Colonic mucosa (tissue), 4 donors: ENCODE data around the gene RNF130. TPM values are rescaled to one million over a fixed set of nuclear protein-coding genes. Genes with fewer than 3 reads are reported as not detected.

Experiments used
- DNase-seq: peaks from one replicate; pipeline ENCODE4 v3.0.0-alpha.2; 2020
- H3K27ac ChIP-seq: fragments of 200-600 bp; one replicate; pipeline ENCODE4 v1.8.0; 2021
- H3K27me3 ChIP-seq: fragments of 200-600 bp; one replicate; pipeline ENCODE4 v1.8.0; 2021
- H3K36me3 ChIP-seq: fragments of 200-600 bp; one replicate; pipeline ENCODE4 v1.8.0; 2021
- H3K4me1 ChIP-seq: fragments of 200-600 bp; one replicate; pipeline ENCODE4 v1.8.0; 2021; ENCODE audit warnings: mild to moderate bottlenecking
- H3K4me3 ChIP-seq: fragments of 200-600 bp; one replicate; pipeline ENCODE4 v1.8.0; 2021
- H3K9ac ChIP-seq, 2 donors: one replicate each; pipeline ENCODE4 v1.7.0; 2013; ENCODE audit warnings: control low read depth in 2 of 2, low read depth in 2 of 2, low read length in 2 of 2
- H3K9me3 ChIP-seq: fragments of 200-600 bp; one replicate; pipeline ENCODE4 v1.8.0; 2021
- CTCF ChIP-seq: fragments of 200-600 bp; IDR thresholded peaks from one replicate; pipeline ENCODE4 v1.8.0; 2022; ENCODE audit warnings: antibody characterized with exemption, mild to moderate bottlenecking
- intact Hi-C: fragments of 100-400 bp; cut with DNase I; formaldehyde crosslinking; loops from one replicate; pipeline ENCODE4 v1.14.1; 2022
- total RNA-seq, 2 donors: library from RNA; stranded (reverse); fragmentation: NEBNext Ultra II Directional in 1 of 2; extraction: Animal tissue kit (Norgen Biotek cat#: 25700) in 1 of 2; gene quantifications; one replicate each; pipeline ENCODE4 v1.2.1, GENCODE V29; 2021
- donor health status: healthy.
- donor health status: DM: no; HTN: no; CAD: no.
- donor health status: DM: no; HTN: no; CAD: no.

Gene RNF130
- total RNA-seq, 2 donors from 2014 or later: 32.0 to 41.7 TPM

- Histone ChIP-seq H3K4me1 (no peaks in the 10 kb centered on the region), H3K4me3 (no peak overlapping the region), H3K36me3 (peaks cover 5% of the 10 kb centered on the region), H3K9me3 (no peaks in the 10 kb centered on the region), H3K27ac (no peak overlapping the region), H3K9ac (no peak overlapping the region), H3K27me3 (no peaks in the 10 kb centered on the region)
- DNase-seq: peak; percentile 61
- intact Hi-C loops: no loop called here
- TF ChIP-seq CTCF: peak; percentile 42
Observed at GRCh38 chr5:179974946-179975712, 96.4 kb downstream of the RNF130 start.

GRCh38 chr5:179974246-179974945 lies 97.2 kb downstream of the RNF130 start:
- no peak for DNase-seq
- peaks cover 5% of the 10 kb centered on the region for H3K36me3 ChIP-seq
- H3K27ac ChIP-seq: no peak overlapping the region
- no peak for TF ChIP-seq CTCF
- no peak overlapping the region for H3K9ac ChIP-seq
- intact Hi-C loops: no loop called here
- H3K4me1 ChIP-seq: no peaks in the 10 kb centered on the region
- H3K27me3 ChIP-seq: no peaks in the 10 kb centered on the region
- H3K4me3 ChIP-seq: no peak overlapping the region
- H3K9me3 ChIP-seq: no peaks in the 10 kb centered on the region

- no peak for TF ChIP-seq CTCF
- Histone ChIP-seq H3K27ac (no peak overlapping the region), H3K9ac (no peak overlapping the region), H3K9me3 (no peaks in the 10 kb centered on the region), H3K4me3 (no peak overlapping the region), H3K36me3 (peaks cover 5% of the 10 kb centered on the region), H3K27me3 (no peaks in the 10 kb centered on the region), H3K4me1 (no peaks in the 10 kb centered on the region)
- intact Hi-C loops: no loop called here
- no peak for DNase-seq
Observed at GRCh38 chr5:179973391-179973790, 98.2 kb downstream of the RNF130 start.

- intact Hi-C loops: no loop called here
Observed at GRCh38 chr5:179969110-179969509, 102.4 kb downstream of the RNF130 start.

GRCh38 chr5:179967489-179967888 lies 104.1 kb downstream of the RNF130 start:
- Histone ChIP-seq H3K36me3 (peaks cover 3% of the 10 kb centered on the region), H3K9me3 (no peaks in the 10 kb centered on the region)
- intact Hi-C loops: no loop called here

More at GRCh38 chr5:179969110-179969509, 102.4 kb downstream of the RNF130 start:
- TF ChIP-seq CTCF: no peak
- Histone ChIP-seq H3K9me3 (no peaks in the 10 kb centered on the region), H3K4me1 (no peaks in the 10 kb centered on the region), H3K27me3 (no peaks in the 10 kb centered on the region), H3K9ac (peak overlapping the region in 1 of 2 donors; percentile 15), H3K36me3 (peaks cover 3% of the 10 kb centered on the region), H3K4me3 (no peak overlapping the region), H3K27ac (peak overlapping the region; percentile 51)
- DNase-seq: peak; percentile 68

More at GRCh38 chr5:179967489-179967888, 104.1 kb downstream of the RNF130 start:
- no peaks in the 10 kb centered on the region for H3K27me3 ChIP-seq
- H3K4me1 ChIP-seq: no peaks in the 10 kb centered on the region
- H3K9ac ChIP-seq: no peak overlapping the region
- TF ChIP-seq CTCF: no peak
- H3K4me3 ChIP-seq: no peak overlapping the region
- H3K27ac ChIP-seq: peak overlapping the region; percentile 68
- peak; percentile 76 for DNase-seq
